ENCODE results near the gene INPP4A. TPM values are rescaled to one million over a fixed set of nuclear protein-coding genes. Genes with fewer than 3 reads are reported as not detected.

The INPP4A gene
- total and polyA plus RNA-seq, 2 donors (not counting 3 experiments of a cell fraction or from before 2014, with no cell fraction given) = 14.9 to 28.8 TPM

- ChIA-PET CTCF (interaction anchor here (1.2 to 1.6 kb wide), 3 partner anchors 15 to 719 kb away, joined by 3 to 4 read pairs (median 3); no protein-coding TSS in a partner anchor), POLR2A (interaction anchor here (0.6 kb wide), 1 partner anchor 25 kb away, joined by 3 read pairs; the partner anchor contains the start of gene INPP4A)
- no peaks in the 10 kb centered on the region for H3K27me3 ChIP-seq (ENCODE audit: control insufficient read depth in 2 of 2, insufficient read depth in 2 of 2, low read length in 2 of 2)
- H3K4me1 ChIP-seq (ENCODE audit: control insufficient read depth, extremely low read depth, insufficient read depth, low read length) = peaks cover 23% of the 10 kb centered on the region
- H3K4me3 ChIP-seq (replicated peaks in 1 of 3; ENCODE audit: insufficient read depth in 1 of 3, low read depth in 1 of 3, low read length in 3 of 3) = no peak overlapping the region
- BruUV-seq (replicated peaks) = no TSS peak
- peak overlapping the region; percentile 56 for H3K27ac ChIP-seq (ENCODE audit: insufficient read depth, low read depth, low read length)
- no peak for DNase-seq (ENCODE audit: low read depth, low spot score)
- no peaks in the 10 kb centered on the region for H3K36me3 ChIP-seq (ENCODE audit: control insufficient read depth in 2 of 2, extremely low read depth in 1 of 2, insufficient read depth in 2 of 2, low read length in 2 of 2)
- H4K20me1 ChIP-seq (replicated peaks; ENCODE audit: control insufficient read depth, extremely low read depth, insufficient read depth, low read length) = no peaks in the 10 kb centered on the region
- FAIRE-seq = no peak
- intact Hi-C loops (cut with micrococcal nuclease) = no loop called here
- peak overlapping the region; percentile 15 for H3K9ac ChIP-seq (replicated peaks; ENCODE audit: extremely low read depth, insufficient read depth, low read length)
- no peaks in the 10 kb centered on the region for H3K9me1 ChIP-seq (replicated peaks; ENCODE audit: control insufficient read depth, extremely low read depth, insufficient read depth, low read length)
- no peaks in the 10 kb centered on the region for H3K79me2 ChIP-seq (ENCODE audit: control insufficient read depth, insufficient read depth, low read length)
- dilution Hi-C loops (cut with MboI; ENCODE audit: extremely low pct_ligation_motif_present, low sequenced_read_pairs) = no loop called here
- no peaks in the 10 kb centered on the region for H3K9me3 ChIP-seq (replicated peaks; ENCODE audit: control insufficient read depth, insufficient read depth, low read length)
- H3K4me2 ChIP-seq (ENCODE audit: insufficient read depth, low read length) = peak overlapping the region; percentile 67
- TF ChIP-seq GATA2 (IDR thresholded peaks at IDR 0.05; ENCODE audit: insufficient read depth, insufficient read length, low read depth, low read length) (no peak), MYC (IDR thresholded peaks at IDR 0.05; ENCODE audit: low read depth, low read length) (no peak), CTCF (IDR thresholded peaks at IDR 0.05; ENCODE audit: extremely low read depth in 1 of 2, insufficient read depth in 1 of 2, low read depth in 1 of 2, low read length in 2 of 2) (no peak), FOS (IDR thresholded peaks at IDR 0.05; ENCODE audit: borderline replicate concordance, insufficient read depth, low read length) (no peak), POLR2AphosphoS5 (IDR thresholded peaks at IDR 0.05; ENCODE audit: insufficient read depth, low read depth, low read length) (no peak), EZH2 (IDR thresholded peaks at IDR 0.05; ENCODE audit: borderline replicate concordance, low read depth, low read length, severe bottlenecking) (no peak), POLR2A (IDR thresholded peaks at IDR 0.05; ENCODE audit: low read depth, low read length) (no peak), MAX (IDR thresholded peaks at IDR 0.05; ENCODE audit: insufficient read depth, insufficient read length) (no peak), JUN (IDR thresholded peaks at IDR 0.05; ENCODE audit: borderline replicate concordance, insufficient read depth, insufficient read length, low read depth) (no peak)
- peak overlapping the region; percentile 22 for H2AFZ ChIP-seq (ENCODE audit: low read depth, low read length)
These were observed 25.1 kb upstream of the INPP4A start for GRCh38 chr2:98419544-98419943.

Measured in endothelial cell of umbilical vein (primary cell).